Measurements from ENCODE around the gene ASPRV1. TPM values are rescaled to one million over a fixed set of nuclear protein-coding genes. Genes with fewer than 3 reads are reported as not detected.
"Not testable (repeated sequence)": the region's sequence is repeated elsewhere in the genome, so short reads cannot be mapped to it uniquely, and the experiment has no call there.

The ASPRV1 gene
- total RNA-seq, 4 donors from 2014 or later, result 2.5 to 11.2 (median 5.1) TPM

DNA sequence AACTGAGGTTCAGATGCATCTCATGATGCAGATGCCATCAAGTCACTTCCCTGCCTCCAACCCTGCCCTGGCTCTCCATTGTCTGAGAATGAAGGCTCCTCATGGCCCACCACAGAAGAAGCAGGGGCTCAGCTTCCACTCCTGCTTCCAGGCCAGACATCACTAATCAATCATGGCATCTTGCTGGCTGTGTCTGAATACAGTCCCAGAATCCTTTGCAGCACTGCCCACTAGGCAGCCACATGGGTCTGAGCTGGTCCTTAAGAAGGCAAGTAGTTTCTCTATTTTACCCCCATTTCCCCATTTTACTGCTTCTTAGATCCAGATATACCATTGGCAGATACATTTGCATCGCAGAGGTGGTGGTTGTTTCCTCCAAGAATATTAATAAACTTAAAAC lies 7.3 kb downstream of the ASPRV1 start:
- DNase-seq (ENCODE audit: low spot score in 2 of 2), result no peak
- H3K36me3 ChIP-seq, result no peaks in the 10 kb centered on the region
- H3K4me3 ChIP-seq, result no peak overlapping the region
- TF ChIP-seq POLR2A (IDR thresholded peaks at IDR 0.05) (no peak), EP300 (IDR thresholded peaks at IDR 0.05) (no peak)
- TF ChIP-seq, protein P1, sequence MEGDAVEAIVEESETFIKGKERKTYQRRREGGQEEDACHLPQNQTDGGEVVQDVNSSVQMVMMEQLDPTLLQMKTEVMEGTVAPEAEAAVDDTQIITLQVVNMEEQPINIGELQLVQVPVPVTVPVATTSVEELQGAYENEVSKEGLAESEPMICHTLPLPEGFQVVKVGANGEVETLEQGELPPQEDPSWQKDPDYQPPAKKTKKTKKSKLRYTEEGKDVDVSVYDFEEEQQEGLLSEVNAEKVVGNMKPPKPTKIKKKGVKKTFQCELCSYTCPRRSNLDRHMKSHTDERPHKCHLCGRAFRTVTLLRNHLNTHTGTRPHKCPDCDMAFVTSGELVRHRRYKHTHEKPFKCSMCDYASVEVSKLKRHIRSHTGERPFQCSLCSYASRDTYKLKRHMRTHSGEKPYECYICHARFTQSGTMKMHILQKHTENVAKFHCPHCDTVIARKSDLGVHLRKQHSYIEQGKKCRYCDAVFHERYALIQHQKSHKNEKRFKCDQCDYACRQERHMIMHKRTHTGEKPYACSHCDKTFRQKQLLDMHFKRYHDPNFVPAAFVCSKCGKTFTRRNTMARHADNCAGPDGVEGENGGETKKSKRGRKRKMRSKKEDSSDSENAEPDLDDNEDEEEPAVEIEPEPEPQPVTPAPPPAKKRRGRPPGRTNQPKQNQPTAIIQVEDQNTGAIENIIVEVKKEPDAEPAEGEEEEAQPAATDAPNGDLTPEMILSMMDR (IDR thresholded peaks at IDR 0.05), result no peak
- no peaks in the 10 kb centered on the region for H3K9me3 ChIP-seq
- H3K4me1 ChIP-seq, result no peaks in the 10 kb centered on the region
- H3K27me3 ChIP-seq, result no peaks in the 10 kb centered on the region
- 94 to 95% methylated on average over 1 of the region's 1 CpG for WGBS, 2 donors
- H3K27ac ChIP-seq, result no peak overlapping the region

DNA sequence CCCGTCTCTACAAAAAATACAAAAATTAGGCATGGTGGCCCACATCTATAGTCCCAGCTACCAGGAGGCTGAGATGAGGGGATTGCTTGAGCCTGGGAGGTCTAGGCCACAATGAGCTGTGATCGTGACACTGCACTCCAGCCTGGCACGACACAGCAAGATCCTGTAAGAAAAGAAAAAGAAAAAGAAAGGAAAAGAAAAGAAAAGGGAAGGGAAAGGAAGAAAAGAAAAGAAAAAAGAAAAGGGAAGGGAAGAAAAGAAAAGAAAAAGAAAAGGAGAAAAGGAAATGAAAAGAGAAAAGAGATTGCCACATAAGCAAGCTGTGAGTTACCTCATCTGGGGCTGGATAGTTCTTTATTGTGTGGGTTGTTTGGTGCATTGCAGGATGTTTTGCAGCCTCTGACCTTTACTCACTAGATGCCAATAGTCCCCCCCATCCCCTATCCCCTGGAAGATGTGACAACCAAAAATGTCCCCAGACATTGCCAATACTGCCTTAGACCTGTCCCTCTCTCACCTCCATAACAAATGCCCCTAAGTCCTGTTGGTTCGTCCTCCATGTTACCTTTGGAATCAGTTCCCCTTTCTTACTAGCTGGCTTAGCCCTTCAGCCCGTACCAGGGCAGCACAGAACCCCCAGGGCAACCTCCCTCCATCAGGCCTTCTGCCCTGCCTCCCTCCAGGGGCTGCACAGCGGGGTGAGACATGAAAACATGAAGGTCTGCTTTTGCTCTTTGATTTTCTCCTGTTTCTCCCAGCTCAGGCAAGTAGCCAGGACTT lies 8.9 kb downstream of the ASPRV1 start:
- H3K4me3 ChIP-seq, result no peak overlapping the region
- no peaks in the 10 kb centered on the region for H3K27me3 ChIP-seq
- WGBS, 2 donors, result 77 to 80% methylated on average over 6 of the region's 6 CpGs
- H3K4me1 ChIP-seq, result peaks cover 0 to 8% (median 0%) of the 10 kb centered on the region in 4 donors
- DNase-seq (ENCODE audit: low spot score in 2 of 2), result no peak
- no peaks in the 10 kb centered on the region for H3K36me3 ChIP-seq
- no peak for TF ChIP-seq EP300 (IDR thresholded peaks at IDR 0.05)
- no peak for TF ChIP-seq POLR2A (IDR thresholded peaks at IDR 0.05)
- TF ChIP-seq, protein P1 (IDR thresholded peaks at IDR 0.05), result no peak
- no peaks in the 10 kb centered on the region for H3K9me3 ChIP-seq
- H3K27ac ChIP-seq, result no peak overlapping the region

DNA sequence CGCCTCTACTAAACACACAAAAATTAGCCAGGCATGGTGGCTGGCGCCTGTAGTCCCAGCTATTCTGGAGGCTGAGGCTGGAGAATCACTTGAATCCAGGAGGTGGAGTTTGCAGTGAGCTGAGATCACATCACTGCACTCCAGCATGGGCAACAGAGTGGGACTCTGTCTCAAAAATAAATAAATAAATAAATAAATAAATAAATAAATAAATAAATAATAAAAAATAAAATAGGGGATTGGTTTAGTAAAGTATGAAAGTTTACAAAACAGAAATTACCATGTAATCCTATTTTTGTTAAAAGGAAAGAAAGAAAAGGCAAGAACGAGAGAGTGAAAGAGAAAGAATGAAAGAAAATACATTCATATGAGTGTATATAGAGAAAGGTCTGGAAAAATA lies 10.8 kb downstream of the ASPRV1 start:
- H3K4me1 ChIP-seq, result peaks cover 0 to 15% (median 3%) of the 10 kb centered on the region in 4 donors
- not testable (repeated sequence) for H3K27me3 ChIP-seq; H3K36me3 ChIP-seq; H3K27ac ChIP-seq; H3K9me3 ChIP-seq; H3K4me3 ChIP-seq; DNase-seq (ENCODE audit: low spot score in 2 of 2)
- WGBS, 2 donors, result 91 to 95% methylated on average over 3 of the region's 3 CpGs

DNA sequence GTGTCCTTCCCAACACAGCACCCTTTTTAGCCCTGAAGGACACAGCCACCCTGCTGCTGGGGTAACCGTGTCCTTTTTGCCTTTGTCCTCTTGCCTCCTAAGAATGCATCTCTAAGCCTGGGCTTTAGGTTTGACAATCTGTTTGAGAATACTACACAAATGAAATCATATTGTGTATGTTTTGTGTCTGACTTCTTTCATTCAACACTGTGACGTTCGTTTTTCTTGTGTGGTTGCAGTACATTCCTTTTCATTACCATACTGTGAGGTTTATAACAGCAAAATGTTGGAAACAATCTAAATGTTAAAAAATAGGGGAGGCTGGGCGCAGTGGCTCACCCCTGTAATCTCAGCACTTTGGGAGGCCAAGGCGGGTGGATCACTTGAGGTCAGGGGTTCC lies 11.2 kb downstream of the ASPRV1 start:
- TF ChIP-seq POLR2A (IDR thresholded peaks at IDR 0.05) (no peak), EP300 (IDR thresholded peaks at IDR 0.05) (no peak)
- TF ChIP-seq, protein P1 (IDR thresholded peaks at IDR 0.05), result no peak
- peaks cover 0 to 15% (median 3%) of the 10 kb centered on the region in 4 donors for H3K4me1 ChIP-seq
- H3K9me3 ChIP-seq, result no peaks in the 10 kb centered on the region
- H3K27me3 ChIP-seq, result no peaks in the 10 kb centered on the region
- no peaks in the 10 kb centered on the region for H3K36me3 ChIP-seq
- no peak overlapping the region for H3K4me3 ChIP-seq
- no peak overlapping the region for H3K27ac ChIP-seq
- 75 to 77% methylated on average over 5 of the region's 5 CpGs for WGBS, 2 donors
- no peak for DNase-seq (ENCODE audit: low spot score in 2 of 2)

DNA sequence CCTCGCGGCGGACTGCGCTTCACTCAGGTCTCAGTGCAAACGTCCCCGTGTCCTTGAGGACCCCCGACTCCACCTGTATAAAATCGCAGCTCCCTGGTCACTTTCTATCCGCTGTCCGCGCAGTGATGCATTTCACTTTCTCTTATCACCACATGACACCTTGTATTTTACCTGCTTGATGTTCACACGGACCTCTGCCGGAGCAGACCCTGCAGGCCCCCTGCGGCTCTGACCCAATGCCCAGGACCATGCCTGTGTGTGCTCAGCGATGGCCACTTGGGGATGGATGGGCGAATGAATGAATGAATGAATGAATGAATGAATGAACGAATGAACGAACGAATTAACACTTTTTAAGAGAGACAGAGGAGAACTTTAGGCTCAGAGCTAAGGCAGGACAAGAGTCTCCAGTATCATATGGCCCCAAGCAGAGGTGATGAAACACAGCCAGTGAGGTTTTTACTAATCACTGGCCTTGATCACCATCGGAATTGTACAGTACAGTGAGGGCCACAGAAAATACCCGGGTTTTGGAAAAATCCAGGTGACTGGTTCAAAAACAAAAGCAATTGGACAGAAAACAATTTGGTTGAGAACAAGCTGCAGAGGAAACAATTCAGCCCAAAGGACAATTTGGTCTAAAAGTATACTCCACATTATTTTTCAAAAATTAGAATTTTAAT lies 12.3 kb downstream of the ASPRV1 start:
- TF ChIP-seq POLR2A (IDR thresholded peaks at IDR 0.05) (no peak), EP300 (IDR thresholded peaks at IDR 0.05) (no peak)
- TF ChIP-seq, protein P1 (IDR thresholded peaks at IDR 0.05), result no peak

More for the DNA sequence above, 12.3 kb downstream of the ASPRV1 start:
- 82 to 83% methylated on average over 21 of the region's 21 CpGs for WGBS, 2 donors
- no peak for DNase-seq (ENCODE audit: low spot score in 2 of 2)
- no peak overlapping the region for H3K27ac ChIP-seq
- no peak overlapping the region for H3K4me3 ChIP-seq
- H3K9me3 ChIP-seq, result no peaks in the 10 kb centered on the region
- no peaks in the 10 kb centered on the region for H3K27me3 ChIP-seq
- peaks cover 0 to 15% (median 3%) of the 10 kb centered on the region in 4 donors for H3K4me1 ChIP-seq
- H3K36me3 ChIP-seq, result no peaks in the 10 kb centered on the region
